ENCODE measurements around the gene SPINK5. TPM values are rescaled to one million over a fixed set of nuclear protein-coding genes. Genes with fewer than 3 reads are reported as not detected.

The SPINK5 gene
- total RNA-seq, 1 donor from 2014 or later = 8.4 TPM

DNA sequence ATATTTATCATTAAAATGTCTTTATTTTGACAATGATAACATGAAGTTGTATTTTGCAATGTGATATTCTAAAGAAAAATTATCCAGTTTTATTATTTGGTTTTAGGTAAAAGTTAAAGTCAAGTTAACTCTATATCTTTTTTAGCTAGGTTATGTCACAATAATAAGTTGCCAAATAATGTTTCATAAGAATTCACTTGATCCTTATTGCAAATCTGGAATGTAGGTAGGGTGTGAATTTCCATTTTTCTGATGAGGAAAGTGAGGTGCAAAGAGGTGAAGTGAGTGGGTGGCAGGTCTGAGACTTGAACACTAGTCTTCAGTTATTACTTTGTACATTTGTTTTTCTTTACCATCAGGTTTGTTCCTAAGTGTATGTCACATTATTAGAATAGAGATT lies 21.5 kb downstream of the SPINK5 start:
- no peak for FAIRE-seq
- DNase-seq (ENCODE audit: low read depth) = peak; percentile 44
- H3K27me3 ChIP-seq (ENCODE audit: control insufficient read depth, insufficient read depth, low read length) = no peaks in the 10 kb centered on the region
- no peak overlapping the region for H3K4me3 ChIP-seq (ENCODE audit: low read depth, low read length)
- no peaks in the 10 kb centered on the region for H3K36me3 ChIP-seq (ENCODE audit: control insufficient read depth, insufficient read depth, low read length)
- TF ChIP-seq, protein P1, sequence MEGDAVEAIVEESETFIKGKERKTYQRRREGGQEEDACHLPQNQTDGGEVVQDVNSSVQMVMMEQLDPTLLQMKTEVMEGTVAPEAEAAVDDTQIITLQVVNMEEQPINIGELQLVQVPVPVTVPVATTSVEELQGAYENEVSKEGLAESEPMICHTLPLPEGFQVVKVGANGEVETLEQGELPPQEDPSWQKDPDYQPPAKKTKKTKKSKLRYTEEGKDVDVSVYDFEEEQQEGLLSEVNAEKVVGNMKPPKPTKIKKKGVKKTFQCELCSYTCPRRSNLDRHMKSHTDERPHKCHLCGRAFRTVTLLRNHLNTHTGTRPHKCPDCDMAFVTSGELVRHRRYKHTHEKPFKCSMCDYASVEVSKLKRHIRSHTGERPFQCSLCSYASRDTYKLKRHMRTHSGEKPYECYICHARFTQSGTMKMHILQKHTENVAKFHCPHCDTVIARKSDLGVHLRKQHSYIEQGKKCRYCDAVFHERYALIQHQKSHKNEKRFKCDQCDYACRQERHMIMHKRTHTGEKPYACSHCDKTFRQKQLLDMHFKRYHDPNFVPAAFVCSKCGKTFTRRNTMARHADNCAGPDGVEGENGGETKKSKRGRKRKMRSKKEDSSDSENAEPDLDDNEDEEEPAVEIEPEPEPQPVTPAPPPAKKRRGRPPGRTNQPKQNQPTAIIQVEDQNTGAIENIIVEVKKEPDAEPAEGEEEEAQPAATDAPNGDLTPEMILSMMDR (IDR thresholded peaks at IDR 0.05; ENCODE audit: insufficient read depth, low read length, severe bottlenecking) = no peak

DNA sequence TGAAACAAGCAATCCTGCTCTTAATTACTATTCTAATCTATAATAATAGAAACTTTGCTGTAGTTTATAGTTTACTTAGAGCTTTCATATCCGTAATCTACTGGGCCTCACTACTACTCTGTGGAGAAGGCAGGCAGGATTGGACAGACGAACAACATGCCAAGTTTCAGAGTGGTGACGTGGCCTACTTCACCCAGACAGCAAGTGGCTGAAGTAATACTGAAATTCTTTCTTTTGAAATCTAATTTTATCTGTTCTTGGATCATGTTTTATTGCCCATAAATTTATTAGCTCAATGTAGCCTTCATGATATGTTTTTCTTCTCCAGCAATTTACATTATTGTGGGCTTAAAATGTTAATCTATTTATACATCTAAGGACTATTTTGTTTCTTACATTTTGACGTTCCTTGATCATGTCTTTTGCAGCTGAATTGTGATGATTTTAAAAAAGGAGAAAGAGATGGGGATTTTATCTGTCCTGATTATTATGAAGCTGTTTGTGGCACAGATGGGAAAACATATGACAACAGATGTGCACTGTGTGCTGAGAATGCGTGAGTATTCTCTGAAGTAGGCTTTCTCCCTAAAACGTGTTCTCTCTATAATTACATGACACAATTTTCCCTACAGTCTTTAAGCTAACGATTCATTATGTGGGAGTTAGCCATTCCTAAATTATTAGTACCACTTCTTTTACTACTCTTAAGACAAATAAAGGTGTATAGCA lies 22.4 kb downstream of the SPINK5 start:
- H3K4me3 ChIP-seq (ENCODE audit: low read depth, low read length) = no peak overlapping the region
- TF ChIP-seq, protein P1 (IDR thresholded peaks at IDR 0.05; ENCODE audit: insufficient read depth, low read length, severe bottlenecking) = no peak
- no peak for FAIRE-seq
- no peaks in the 10 kb centered on the region for H3K27me3 ChIP-seq (ENCODE audit: control insufficient read depth, insufficient read depth, low read length)
- no peaks in the 10 kb centered on the region for H3K36me3 ChIP-seq (ENCODE audit: control insufficient read depth, insufficient read depth, low read length)
- DNase-seq (ENCODE audit: low read depth) = peak; percentile 81

DNA sequence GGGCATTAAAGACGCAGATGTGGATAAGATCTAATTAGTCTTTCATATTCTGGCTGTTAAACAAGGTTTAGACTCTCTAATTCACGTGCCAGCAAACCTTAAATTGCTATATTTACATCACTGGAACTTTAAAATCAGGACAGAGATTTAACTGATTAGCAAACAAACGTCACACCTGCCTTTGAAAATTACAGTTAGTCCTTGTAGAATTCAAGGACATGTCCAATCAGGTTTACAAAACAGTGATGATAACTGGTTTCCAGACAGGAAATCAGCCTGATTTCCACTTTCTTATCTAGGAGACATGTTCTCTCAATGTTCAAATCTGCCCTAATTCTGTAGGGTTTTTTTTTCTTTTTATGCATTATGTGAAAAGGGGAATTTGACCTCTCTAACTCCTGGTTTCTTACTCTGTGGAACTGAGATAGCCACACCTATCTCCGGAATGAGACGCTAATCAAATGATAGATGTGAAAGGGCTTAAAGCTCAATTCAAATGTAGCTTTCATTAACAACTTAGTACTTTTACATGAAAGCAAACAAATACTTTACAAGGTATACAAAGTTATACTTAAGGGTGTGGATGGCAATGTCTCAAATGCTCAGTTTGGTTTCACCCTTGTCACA lies 26.5 kb downstream of the SPINK5 start:
- Histone ChIP-seq H3K4me3 (ENCODE audit: low read depth, low read length) (no peak overlapping the region), H3K27me3 (ENCODE audit: control insufficient read depth, insufficient read depth, low read length) (no peaks in the 10 kb centered on the region), H3K36me3 (ENCODE audit: control insufficient read depth, insufficient read depth, low read length) (no peaks in the 10 kb centered on the region)
- FAIRE-seq (no peak), DNase-seq (ENCODE audit: low read depth) (peak; percentile 78)
- TF ChIP-seq, protein P1 (IDR thresholded peaks at IDR 0.05; ENCODE audit: insufficient read depth, low read length, severe bottlenecking) = no peak

DNA sequence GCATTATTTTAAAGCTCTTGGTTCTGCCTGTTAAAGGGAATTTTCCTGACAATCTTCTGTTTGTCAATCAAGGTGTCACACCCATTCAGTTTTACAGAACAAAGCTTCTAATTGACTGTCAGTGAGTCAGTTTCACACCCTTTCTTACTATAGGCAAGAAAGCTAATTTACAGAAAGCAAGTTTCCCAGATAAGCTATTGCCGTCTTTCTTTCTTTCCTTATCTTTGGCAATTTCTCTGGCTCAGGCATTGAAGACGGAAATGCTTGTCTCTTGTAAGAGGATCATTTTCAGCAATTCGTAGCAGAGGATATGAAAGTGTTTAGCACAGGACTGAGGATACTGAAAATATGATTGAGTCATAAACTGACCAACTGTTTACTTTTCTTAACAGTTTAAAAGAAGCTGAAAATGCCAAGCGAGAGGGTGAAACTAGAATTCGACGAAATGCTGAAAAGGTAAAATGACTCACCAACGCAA lies 27.0 kb downstream of the SPINK5 start:
- FAIRE-seq (no peak), DNase-seq (ENCODE audit: low read depth) (peak; percentile 95)
- Histone ChIP-seq H3K36me3 (ENCODE audit: control insufficient read depth, insufficient read depth, low read length) (no peaks in the 10 kb centered on the region), H3K27me3 (ENCODE audit: control insufficient read depth, insufficient read depth, low read length) (no peaks in the 10 kb centered on the region), H3K4me3 (ENCODE audit: low read depth, low read length) (peak overlapping the region; percentile 0)
- TF ChIP-seq, protein P1 (IDR thresholded peaks at IDR 0.05; ENCODE audit: insufficient read depth, low read length, severe bottlenecking) = no peak

DNA sequence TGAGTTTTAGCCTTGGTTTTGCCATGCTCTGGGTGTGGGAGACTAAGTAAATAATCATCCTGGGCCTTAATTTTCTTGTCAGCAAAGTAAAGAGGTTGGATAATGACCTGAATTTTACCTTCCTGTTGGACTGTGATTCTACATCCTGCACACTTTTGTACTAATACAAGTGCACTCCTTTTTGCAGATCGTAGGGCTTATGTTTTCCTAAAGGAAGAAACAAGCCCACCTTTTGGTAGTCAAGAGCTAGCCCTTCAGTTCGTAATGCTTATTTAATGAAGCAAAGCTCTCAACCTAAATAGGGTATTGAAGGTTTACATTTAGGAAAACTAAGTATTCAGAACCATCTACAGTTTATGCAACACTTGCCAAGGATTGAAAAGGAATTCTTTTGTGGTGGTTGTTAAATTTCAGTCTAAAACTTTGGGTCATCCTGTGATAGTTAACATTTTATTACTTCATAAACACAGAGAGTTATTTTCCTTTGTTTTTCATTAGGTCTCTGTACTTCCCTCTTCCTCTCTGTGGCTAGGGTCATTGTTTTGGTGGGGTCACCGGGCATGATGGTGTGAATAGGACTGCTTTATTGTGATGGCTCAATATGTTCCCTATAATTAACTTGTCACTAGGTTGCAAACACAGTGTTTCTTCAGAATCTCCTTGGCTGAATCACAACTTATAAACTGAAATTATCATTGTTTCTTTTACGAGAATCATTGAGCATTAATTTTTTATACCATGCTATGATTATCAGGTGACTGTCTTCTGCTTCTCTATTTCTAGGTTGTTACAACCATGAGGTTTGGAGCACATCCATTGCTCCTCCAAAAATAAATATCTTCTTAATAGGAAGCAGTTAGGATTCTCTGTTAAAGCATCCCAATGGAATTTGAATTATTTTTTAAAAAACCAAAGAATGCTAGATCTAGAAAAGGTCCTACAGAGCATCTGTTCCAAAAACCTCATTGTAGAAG lies 28.5 kb downstream of the SPINK5 start:
- no peak for FAIRE-seq
- DNase-seq (ENCODE audit: low read depth) = no peak

More for the DNA sequence above, 28.5 kb downstream of the SPINK5 start:
- peak overlapping the region; percentile 19 for H3K4me3 ChIP-seq (ENCODE audit: low read depth, low read length)
- no peaks in the 10 kb centered on the region for H3K36me3 ChIP-seq (ENCODE audit: control insufficient read depth, insufficient read depth, low read length)
- TF ChIP-seq, protein P1 (IDR thresholded peaks at IDR 0.05; ENCODE audit: insufficient read depth, low read length, severe bottlenecking) = no peak
- no peaks in the 10 kb centered on the region for H3K27me3 ChIP-seq (ENCODE audit: control insufficient read depth, insufficient read depth, low read length)

Measured in bronchial epithelial cell (primary cell).